ENCODE data around the gene USP11.
"Not testable (repeated sequence)": the region's sequence is repeated elsewhere in the genome, so short reads cannot be mapped to it uniquely, and the experiment has no call there.

Gene USP11

GRCh38 chrX:47247206-47247998, 14.6 kb downstream of the USP11 start:
- DNase-seq (ENCODE audit: low spot score), result no peak

DNA sequence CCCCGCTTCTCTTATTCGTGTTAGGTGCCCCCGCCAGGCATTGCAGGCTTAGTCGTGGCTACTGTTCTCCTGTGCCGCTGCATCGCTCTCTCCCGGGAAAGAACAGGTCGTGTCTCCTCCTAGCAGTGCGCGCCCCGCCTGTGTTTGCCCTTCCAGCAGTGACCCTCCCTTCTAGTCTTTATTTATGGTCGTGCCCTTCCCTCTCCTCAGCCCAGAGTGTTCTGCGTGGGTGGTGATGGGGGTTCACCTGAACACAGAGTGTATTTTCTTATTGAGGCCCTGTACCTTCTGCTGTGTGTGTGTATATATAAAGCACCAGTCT, 15.2 kb downstream of the USP11 start:
- DNase-seq (ENCODE audit: low spot score), result no peak

- no peak for DNase-seq (ENCODE audit: low spot score)
Measured at GRCh38 chrX:47248576-47248975, 15.8 kb downstream of the USP11 start.

DNA sequence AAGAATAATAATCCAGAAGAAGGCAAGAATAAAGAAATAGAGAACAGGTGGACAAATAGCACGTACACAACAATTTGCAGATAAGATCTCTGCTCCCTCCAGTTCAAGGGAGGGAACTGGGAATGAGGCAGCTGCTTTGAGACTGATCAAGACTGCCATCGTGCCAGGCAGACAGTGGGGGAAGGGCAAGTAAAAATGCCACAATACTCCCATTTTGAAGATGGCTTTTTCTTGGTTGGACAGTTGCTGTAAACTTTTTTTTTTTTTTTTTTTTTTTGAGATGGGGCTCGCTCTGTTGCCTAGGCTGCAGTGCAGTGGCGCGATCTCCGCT, 17.2 kb downstream of the USP11 start:
- DNase-seq (ENCODE audit: low spot score), result no peak

- DNase-seq (ENCODE audit: low spot score), result not testable (repeated sequence)
Measured at GRCh38 chrX:47257620-47258019, 24.8 kb downstream of the USP11 start.

DNA sequence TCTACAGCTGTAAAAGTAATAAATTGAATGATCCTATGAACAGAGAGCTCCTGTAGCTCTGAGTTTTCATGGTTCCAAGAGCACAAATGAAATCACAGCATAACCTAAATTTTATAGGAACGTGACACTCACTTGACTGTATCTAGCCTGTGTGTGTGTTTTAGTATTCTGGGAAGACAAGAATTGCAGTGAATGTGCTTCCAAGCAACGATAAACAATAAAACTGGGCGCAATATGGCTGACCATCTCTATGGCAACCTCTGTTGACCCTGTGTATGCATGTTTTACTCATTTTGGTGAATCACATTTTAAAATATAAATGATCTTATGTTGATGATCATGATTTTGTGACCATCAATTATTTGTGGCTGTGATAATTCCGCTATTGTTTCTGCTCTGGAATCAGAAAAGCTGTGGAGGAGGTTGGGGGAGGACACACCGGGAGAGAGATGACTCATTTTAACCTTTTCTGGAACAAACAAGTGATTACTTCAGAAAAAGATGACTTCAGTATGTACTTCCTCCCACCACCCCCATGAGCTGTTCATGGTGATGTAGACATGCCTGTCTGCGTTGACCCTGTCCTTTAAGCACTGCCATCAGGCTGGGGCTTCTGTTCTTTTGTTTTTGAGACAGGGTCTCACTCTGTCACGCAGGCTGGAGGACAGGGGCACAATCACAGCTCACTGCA, 31.8 kb downstream of the USP11 start:
- DNase-seq (ENCODE audit: low spot score), result no peak

GRCh38 chrX:47266643-47267042, 33.8 kb downstream of the USP11 start:
- no peak for DNase-seq (ENCODE audit: low spot score)

GRCh38 chrX:47272013-47272408, 39.2 kb downstream of the USP11 start:
- no peak for DNase-seq (ENCODE audit: low spot score)

GRCh38 chrX:47273011-47273730, 40.4 kb downstream of the USP11 start:
- no peak for DNase-seq (ENCODE audit: low spot score)

DNA sequence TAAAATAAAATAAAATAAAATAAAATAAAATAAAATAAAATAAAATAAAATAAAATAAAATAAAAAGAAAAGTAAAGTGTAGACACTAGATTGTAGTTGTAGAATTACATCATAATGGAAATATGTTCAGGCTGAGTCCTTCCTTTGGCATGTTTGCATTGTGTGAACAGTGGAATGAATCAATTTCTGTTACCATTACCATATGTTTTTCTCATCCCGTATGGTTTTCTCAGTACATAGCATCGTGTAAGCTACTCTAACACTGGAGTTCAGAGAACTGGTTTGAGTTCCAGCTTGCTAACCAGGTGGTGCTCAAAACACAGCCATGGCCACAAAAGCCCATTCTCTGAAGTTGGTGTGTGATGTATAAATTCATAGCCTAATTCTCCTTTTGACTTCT, 45.9 kb downstream of the USP11 start:
- no peak for DNase-seq (ENCODE audit: low spot score)

DNA sequence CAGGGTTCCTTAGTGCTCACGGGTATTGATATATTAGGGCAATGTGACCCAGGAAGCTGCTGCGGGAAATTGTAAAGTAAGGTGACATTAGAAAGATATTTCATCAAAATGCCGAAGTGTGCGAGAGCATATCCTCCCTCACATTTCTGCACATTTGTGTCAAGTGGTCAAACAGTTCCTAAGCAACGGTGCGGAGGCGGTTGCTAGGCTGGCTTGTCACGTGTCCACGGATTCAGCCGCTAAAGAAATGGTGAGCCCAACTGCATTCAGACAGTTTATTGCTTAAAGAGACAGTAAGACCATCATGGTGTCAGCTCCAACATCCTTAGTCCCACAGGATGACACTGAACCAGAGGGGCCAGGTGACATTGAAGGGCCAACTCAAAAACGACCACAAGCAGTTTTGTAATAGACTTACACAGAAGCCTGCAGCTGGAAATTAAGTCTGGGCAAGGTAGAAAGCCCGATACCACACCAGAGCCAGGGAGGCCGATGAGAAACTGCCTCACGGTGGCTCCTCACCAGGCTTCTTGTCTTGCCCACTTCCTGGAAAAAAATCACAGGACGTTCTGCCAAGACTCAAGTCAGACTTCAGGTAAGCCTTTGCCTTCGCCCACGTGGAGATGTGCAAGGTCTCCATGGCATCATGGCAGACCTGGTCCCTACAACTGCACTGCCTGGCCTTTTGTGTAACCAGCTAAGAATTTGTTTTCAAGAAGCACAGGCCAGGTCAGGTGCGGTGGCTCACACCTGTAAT, 50.4 kb downstream of the USP11 start:
- no peak for DNase-seq (ENCODE audit: low spot score)

GRCh38 chrX:47284616-47285015, 51.8 kb downstream of the USP11 start:
- not testable (repeated sequence) for DNase-seq (ENCODE audit: low spot score)

DNA sequence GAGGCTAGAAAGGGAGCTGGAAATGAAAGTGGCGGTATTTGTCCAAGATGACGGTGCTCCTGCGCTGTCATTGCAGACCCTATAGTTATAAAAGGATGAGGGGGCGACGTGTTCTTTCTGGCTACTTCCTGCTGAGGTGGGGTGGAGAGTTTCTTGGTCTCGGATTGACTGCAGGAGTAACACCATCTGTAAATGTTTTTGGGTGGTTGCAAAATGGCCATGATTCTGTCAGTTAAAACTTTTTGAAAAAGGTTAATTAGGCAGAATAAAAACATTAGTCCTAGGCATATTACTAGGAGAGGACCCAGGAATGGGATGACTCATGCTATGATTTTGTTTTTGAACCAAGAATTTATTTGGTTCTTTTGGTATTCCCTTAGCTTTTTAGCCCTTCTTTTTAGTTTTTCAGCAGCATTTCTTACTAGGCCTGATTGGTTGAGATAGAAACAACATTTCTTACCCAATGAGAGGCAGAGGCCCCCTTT, 53.1 kb downstream of the USP11 start:
- no peak for DNase-seq (ENCODE audit: low spot score)

DNA sequence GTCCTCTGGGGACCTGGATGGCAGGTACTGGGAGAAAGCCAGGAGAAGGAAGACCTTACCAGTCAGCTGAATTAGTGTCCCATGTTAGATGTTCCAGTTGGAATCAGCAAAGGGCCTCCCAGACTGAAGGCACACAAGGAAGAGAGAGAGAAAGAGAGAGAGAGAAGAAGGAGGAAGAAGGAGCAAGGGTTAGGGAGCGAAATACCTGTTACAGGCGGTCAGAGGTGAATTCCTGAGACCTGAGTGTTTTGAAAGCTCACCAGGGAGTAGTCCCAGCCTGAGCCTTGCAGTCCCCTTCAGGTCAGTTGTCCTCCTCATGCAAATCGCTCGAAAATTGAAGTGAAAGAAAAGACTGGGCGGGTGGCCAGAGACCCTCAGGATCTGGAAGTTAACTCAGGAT, 60.3 kb downstream of the USP11 start:
- DNase-seq (ENCODE audit: low spot score), result no peak

GRCh38 chrX:47296766-47297365, 64.1 kb downstream of the USP11 start:
- DNase-seq (ENCODE audit: low spot score), result no peak

GRCh38 chrX:47297874-47298273, 65.1 kb downstream of the USP11 start:
- no peak for DNase-seq (ENCODE audit: low spot score)

All from CD4-positive, alpha-beta T cell treated with Interleukin-6 at 100 ng/mL for 8 hours (primary cell).